Measurements from ENCODE around the gene HADHA.

HADHA gene

DNA sequence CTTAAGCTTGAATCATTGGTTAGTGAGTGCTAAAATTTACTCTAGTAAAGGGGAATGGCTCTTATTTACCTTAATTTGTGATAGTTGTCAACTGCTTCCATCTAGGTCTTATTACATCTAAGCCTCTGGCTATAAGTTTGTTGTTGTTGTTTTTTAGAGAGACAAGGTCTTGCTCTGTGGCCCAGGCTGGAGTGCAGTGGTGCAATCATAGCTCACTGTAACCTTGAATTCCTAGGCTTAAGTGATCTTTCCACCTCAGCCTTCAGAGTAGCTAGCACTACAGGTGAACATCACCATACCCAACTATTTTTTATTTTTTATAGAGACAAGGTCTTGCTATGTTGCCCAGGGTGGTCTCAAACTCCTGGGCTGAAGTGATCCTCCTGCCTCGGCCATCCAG is 6.6 kb downstream of the HADHA start:
- H3K27ac ChIP-seq: no peak overlapping the region
- no peaks in the 10 kb centered on the region for H3K27me3 ChIP-seq (ENCODE audit: insufficient read depth, low read depth)
- H3K36me3 ChIP-seq (ENCODE audit: insufficient read depth): peaks cover 13% of the 10 kb centered on the region; the same call in 1 of the 2 replicates
- no peaks in the 10 kb centered on the region for H4K20me1 ChIP-seq (ENCODE audit: insufficient read depth)
- TF ChIP-seq, protein P1, sequence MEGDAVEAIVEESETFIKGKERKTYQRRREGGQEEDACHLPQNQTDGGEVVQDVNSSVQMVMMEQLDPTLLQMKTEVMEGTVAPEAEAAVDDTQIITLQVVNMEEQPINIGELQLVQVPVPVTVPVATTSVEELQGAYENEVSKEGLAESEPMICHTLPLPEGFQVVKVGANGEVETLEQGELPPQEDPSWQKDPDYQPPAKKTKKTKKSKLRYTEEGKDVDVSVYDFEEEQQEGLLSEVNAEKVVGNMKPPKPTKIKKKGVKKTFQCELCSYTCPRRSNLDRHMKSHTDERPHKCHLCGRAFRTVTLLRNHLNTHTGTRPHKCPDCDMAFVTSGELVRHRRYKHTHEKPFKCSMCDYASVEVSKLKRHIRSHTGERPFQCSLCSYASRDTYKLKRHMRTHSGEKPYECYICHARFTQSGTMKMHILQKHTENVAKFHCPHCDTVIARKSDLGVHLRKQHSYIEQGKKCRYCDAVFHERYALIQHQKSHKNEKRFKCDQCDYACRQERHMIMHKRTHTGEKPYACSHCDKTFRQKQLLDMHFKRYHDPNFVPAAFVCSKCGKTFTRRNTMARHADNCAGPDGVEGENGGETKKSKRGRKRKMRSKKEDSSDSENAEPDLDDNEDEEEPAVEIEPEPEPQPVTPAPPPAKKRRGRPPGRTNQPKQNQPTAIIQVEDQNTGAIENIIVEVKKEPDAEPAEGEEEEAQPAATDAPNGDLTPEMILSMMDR (conservative IDR thresholded peaks at IDR 0.05; ENCODE audit: low read depth, low read length): no peak
- peaks cover 36% of the 10 kb centered on the region for H3K79me2 ChIP-seq (ENCODE audit: insufficient read depth, low read depth)
- H3K9ac ChIP-seq: no peak overlapping the region
- H3K4me3 ChIP-seq (IDR thresholded peaks at IDR 0.05; ENCODE audit: insufficient read depth, low read depth, low read length): no peak overlapping the region
- no peak overlapping the region for H2AFZ ChIP-seq (ENCODE audit: low read depth)
- peaks cover 26% of the 10 kb centered on the region for H3K4me1 ChIP-seq (ENCODE audit: low read depth, poor library complexity, severe bottlenecking)
- H3K4me2 ChIP-seq: no peak overlapping the region

DNA sequence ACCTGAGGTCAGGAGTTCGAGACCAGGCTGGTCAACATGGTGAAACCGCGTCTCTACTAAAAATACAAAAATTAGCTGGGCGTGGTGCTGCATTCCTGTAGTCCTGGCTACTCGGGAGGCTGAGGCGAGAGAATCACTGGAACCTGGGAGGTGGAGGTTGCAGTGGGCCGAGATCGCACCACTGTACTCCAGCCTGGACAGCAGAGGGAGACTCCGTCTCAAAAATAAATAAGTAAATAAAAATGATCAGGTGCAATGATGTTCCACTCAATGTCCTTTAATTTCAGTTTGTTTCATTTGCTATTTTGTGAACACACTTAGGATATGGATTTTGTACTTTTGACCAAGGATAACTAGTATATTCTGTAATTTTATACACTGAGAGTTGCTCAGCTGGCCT is 9.3 kb downstream of the HADHA start:
- Histone ChIP-seq H3K27me3 (ENCODE audit: insufficient read depth, low read depth) (no peaks in the 10 kb centered on the region), H3K79me2 (ENCODE audit: insufficient read depth, low read depth) (peaks cover 8% of the 10 kb centered on the region; the same call in 1 of the 2 replicates), H3K27ac (no peak overlapping the region), H3K9ac (no peak overlapping the region), H3K36me3 (ENCODE audit: insufficient read depth) (peaks cover 16% of the 10 kb centered on the region; the same call in 1 of the 2 replicates), H2AFZ (ENCODE audit: low read depth) (no peak overlapping the region), H4K20me1 (ENCODE audit: insufficient read depth) (no peaks in the 10 kb centered on the region), H3K4me1 (ENCODE audit: low read depth, poor library complexity, severe bottlenecking) (peaks cover 2% of the 10 kb centered on the region), H3K4me2 (no peak overlapping the region), H3K4me3 (IDR thresholded peaks at IDR 0.05; ENCODE audit: insufficient read depth, low read depth, low read length) (no peak overlapping the region)
- TF ChIP-seq, protein P1 (conservative IDR thresholded peaks at IDR 0.05; ENCODE audit: low read depth, low read length): no peak

DNA sequence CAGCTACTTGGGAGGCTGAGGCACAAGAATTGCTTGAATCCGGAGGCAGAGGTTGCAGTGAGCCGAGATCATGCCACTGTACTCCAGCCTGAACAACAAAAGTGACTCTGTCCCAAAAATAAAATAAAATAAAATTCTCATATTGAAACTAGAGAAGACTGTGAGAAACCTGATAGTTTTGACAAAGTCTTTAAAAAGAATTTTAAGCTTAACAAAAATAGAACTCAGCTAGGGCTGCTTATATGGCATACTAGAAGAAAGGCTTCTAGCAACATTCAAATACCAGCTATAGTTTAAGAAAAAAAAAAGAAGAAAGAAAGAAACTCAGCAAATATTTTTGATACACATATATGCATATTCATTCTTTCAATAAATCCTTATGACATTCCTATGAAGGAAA is 13.6 kb downstream of the HADHA start:
- Histone ChIP-seq H4K20me1 (ENCODE audit: insufficient read depth) (no peaks in the 10 kb centered on the region), H2AFZ (ENCODE audit: low read depth) (no peak overlapping the region), H3K4me2 (no peak overlapping the region), H3K9ac (no peak overlapping the region), H3K27ac (no peak overlapping the region), H3K4me3 (IDR thresholded peaks at IDR 0.05; ENCODE audit: insufficient read depth, low read depth, low read length) (no peak overlapping the region), H3K36me3 (ENCODE audit: insufficient read depth) (peaks cover 8% of the 10 kb centered on the region; the same call in 1 of the 2 replicates), H3K79me2 (ENCODE audit: insufficient read depth, low read depth) (no peaks in the 10 kb centered on the region), H3K27me3 (ENCODE audit: insufficient read depth, low read depth) (no peaks in the 10 kb centered on the region), H3K4me1 (ENCODE audit: low read depth, poor library complexity, severe bottlenecking) (no peaks in the 10 kb centered on the region)
- TF ChIP-seq, protein P1 (conservative IDR thresholded peaks at IDR 0.05; ENCODE audit: low read depth, low read length): no peak

DNA sequence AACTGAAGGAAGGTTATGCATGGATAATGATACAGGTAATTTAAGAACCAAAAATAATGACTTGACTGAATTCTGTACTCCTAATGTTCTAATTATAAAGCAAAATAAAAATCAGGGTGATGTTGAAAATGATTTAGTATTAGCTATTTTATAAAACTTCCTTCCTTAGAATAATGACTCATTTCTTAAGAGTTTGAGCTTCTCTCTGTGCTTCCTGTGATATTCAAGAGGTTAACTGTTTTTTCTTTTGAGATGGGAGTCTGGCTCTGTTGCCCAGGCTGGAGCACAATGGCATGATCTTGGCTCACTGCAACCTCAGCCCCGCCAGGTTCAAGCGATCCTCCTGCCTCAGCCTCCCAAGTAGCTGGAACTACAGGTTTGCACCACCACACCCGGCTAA is 14.8 kb downstream of the HADHA start:
- TF ChIP-seq, protein P1 (conservative IDR thresholded peaks at IDR 0.05; ENCODE audit: low read depth, low read length): no peak
- no peaks in the 10 kb centered on the region for H4K20me1 ChIP-seq (ENCODE audit: insufficient read depth)
- no peaks in the 10 kb centered on the region for H3K4me1 ChIP-seq (ENCODE audit: low read depth, poor library complexity, severe bottlenecking)
- no peaks in the 10 kb centered on the region for H3K27me3 ChIP-seq (ENCODE audit: insufficient read depth, low read depth)
- no peak overlapping the region for H2AFZ ChIP-seq (ENCODE audit: low read depth)
- no peak overlapping the region for H3K4me2 ChIP-seq
- no peak overlapping the region for H3K9ac ChIP-seq
- no peak overlapping the region for H3K27ac ChIP-seq
- H3K4me3 ChIP-seq (IDR thresholded peaks at IDR 0.05; ENCODE audit: insufficient read depth, low read depth, low read length): no peak overlapping the region
- no peaks in the 10 kb centered on the region for H3K79me2 ChIP-seq (ENCODE audit: insufficient read depth, low read depth)
- peaks cover 8% of the 10 kb centered on the region; the same call in 1 of the 2 replicates for H3K36me3 ChIP-seq (ENCODE audit: insufficient read depth)
